ENCODE measurements around the gene SLC6A19. TPM values are rescaled to one million over a fixed set of nuclear protein-coding genes. Genes with fewer than 3 reads are reported as not detected.
"Not testable (repeated sequence)": the region's sequence is repeated elsewhere in the genome, so short reads cannot be mapped to it uniquely, and the experiment has no call there.

The SLC6A19 gene
- total RNA-seq, 3 donors from 2014 or later, result 14.4 to 92.8 (median 29.2) TPM

DNA sequence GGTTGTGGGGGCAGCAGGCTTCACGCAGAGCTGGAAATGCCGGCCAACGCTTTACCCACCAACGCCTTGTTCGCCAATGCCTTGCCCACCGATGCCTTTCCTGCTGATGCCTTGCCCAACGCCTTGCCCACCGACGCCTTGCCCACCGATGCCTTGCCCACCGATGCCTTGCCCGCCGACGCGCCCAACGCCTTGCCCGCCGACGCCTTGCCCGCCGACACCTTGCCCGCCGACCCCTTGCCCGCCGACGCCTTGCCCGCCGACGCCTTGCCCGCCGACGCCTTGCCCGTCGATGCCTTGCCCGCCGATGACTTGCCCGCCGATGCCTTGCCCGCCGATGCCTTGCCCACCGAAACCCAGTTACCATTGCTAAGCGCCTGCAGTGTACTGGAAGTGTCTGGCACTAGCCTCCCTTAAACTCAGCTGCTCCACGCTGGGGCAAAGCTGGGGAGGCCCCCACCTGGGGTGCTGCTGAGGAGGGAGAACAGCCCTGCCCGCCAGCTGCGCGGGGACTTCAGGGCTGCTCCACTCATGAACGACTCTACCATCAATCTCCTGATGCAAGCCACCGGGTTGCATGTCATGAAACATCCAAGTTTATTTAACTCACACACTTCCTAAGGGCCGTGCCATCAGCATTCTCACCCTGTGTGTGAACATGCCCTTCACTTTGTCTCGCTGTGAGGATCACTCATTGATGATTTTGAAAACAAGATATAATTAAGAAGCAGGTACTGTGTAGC lies 25.6 kb downstream of the SLC6A19 start:
- intact Hi-C loops (cut with DNase I, micrococcal nuclease), result no loop called here
- no peaks in the 10 kb centered on the region for H3K9me3 ChIP-seq
- TF ChIP-seq, protein P1, sequence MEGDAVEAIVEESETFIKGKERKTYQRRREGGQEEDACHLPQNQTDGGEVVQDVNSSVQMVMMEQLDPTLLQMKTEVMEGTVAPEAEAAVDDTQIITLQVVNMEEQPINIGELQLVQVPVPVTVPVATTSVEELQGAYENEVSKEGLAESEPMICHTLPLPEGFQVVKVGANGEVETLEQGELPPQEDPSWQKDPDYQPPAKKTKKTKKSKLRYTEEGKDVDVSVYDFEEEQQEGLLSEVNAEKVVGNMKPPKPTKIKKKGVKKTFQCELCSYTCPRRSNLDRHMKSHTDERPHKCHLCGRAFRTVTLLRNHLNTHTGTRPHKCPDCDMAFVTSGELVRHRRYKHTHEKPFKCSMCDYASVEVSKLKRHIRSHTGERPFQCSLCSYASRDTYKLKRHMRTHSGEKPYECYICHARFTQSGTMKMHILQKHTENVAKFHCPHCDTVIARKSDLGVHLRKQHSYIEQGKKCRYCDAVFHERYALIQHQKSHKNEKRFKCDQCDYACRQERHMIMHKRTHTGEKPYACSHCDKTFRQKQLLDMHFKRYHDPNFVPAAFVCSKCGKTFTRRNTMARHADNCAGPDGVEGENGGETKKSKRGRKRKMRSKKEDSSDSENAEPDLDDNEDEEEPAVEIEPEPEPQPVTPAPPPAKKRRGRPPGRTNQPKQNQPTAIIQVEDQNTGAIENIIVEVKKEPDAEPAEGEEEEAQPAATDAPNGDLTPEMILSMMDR (IDR thresholded peaks at IDR 0.05), result no peak
- no peak for DNase-seq
- no peaks in the 10 kb centered on the region for H3K36me3 ChIP-seq (ENCODE audit: low read depth)
- ATAC-seq, result no peak
- H3K4me3 ChIP-seq, result no peak overlapping the region
- H3K4me1 ChIP-seq (ENCODE audit: low read depth), result no peaks in the 10 kb centered on the region

GRCh38 chr5:1227667-1228066 lies 26.3 kb downstream of the SLC6A19 start:
- H3K4me3 ChIP-seq, result no peak overlapping the region
- DNase-seq (peak in 1 of 3 donors; percentile 21), ATAC-seq (peak; percentile 73)
- no peaks in the 10 kb centered on the region for H3K36me3 ChIP-seq (ENCODE audit: low read depth)
- H3K9me3 ChIP-seq, result no peaks in the 10 kb centered on the region
- TF ChIP-seq, protein P1 (IDR thresholded peaks at IDR 0.05), result no peak
- intact Hi-C loops (cut with DNase I, micrococcal nuclease), result no loop called here
- no peaks in the 10 kb centered on the region for H3K4me1 ChIP-seq (ENCODE audit: low read depth)

- H3K4me1 ChIP-seq (ENCODE audit: low read depth), result no peaks in the 10 kb centered on the region
- H3K9me3 ChIP-seq, result no peaks in the 10 kb centered on the region
- DNase-seq (no peak), ATAC-seq (peak; percentile 5)
- H3K4me3 ChIP-seq, result no peak overlapping the region
- intact Hi-C loops (cut with DNase I, micrococcal nuclease), result no loop called here
- H3K36me3 ChIP-seq (ENCODE audit: low read depth), result no peaks in the 10 kb centered on the region
- TF ChIP-seq, protein P1 (IDR thresholded peaks at IDR 0.05), result no peak
Measured at GRCh38 chr5:1228120-1228519, 26.7 kb downstream of the SLC6A19 start.

- ATAC-seq; H3K4me1 ChIP-seq (ENCODE audit: low read depth); H3K36me3 ChIP-seq (ENCODE audit: low read depth); H3K9me3 ChIP-seq; intact Hi-C loops (cut with DNase I, micrococcal nuclease); H3K4me3 ChIP-seq; DNase-seq: not testable (repeated sequence)
Measured at GRCh38 chr5:1229023-1229422, 27.6 kb downstream of the SLC6A19 start.

- no peak overlapping the region for H3K4me3 ChIP-seq
- ATAC-seq (no peak), DNase-seq (no peak)
- no peaks in the 10 kb centered on the region for H3K36me3 ChIP-seq (ENCODE audit: low read depth)
- no peaks in the 10 kb centered on the region for H3K4me1 ChIP-seq (ENCODE audit: low read depth)
- no peaks in the 10 kb centered on the region for H3K9me3 ChIP-seq
- intact Hi-C loops (cut with DNase I, micrococcal nuclease), result no loop called here
- TF ChIP-seq, protein P1 (IDR thresholded peaks at IDR 0.05), result no peak
Measured at GRCh38 chr5:1229822-1230221, 28.4 kb downstream of the SLC6A19 start.

GRCh38 chr5:1230551-1230950 lies 29.2 kb downstream of the SLC6A19 start:
- intact Hi-C loops (cut with DNase I, micrococcal nuclease), result no loop called here
- Histone ChIP-seq H3K36me3 (ENCODE audit: low read depth) (no peaks in the 10 kb centered on the region), H3K4me3 (no peak overlapping the region), H3K4me1 (ENCODE audit: low read depth) (no peaks in the 10 kb centered on the region), H3K9me3 (peaks cover 5% of the 10 kb centered on the region)
- ATAC-seq (no peak), DNase-seq (no peak)
- TF ChIP-seq, protein P1 (IDR thresholded peaks at IDR 0.05), result no peak
